GM21737 (cell line): Measurements from ENCODE around the gene ACOT2.

ENCODE experiments used
- ATAC-seq: cut with Tn5 transposase; IDR thresholded peaks from one replicate; pipeline ENCODE4 v1.9.1; 2021; ENCODE audit warnings: mild to moderate bottlenecking, moderate library complexity; ENCODE audit not compliant: unreplicated experiment

The ACOT2 gene

DNA sequence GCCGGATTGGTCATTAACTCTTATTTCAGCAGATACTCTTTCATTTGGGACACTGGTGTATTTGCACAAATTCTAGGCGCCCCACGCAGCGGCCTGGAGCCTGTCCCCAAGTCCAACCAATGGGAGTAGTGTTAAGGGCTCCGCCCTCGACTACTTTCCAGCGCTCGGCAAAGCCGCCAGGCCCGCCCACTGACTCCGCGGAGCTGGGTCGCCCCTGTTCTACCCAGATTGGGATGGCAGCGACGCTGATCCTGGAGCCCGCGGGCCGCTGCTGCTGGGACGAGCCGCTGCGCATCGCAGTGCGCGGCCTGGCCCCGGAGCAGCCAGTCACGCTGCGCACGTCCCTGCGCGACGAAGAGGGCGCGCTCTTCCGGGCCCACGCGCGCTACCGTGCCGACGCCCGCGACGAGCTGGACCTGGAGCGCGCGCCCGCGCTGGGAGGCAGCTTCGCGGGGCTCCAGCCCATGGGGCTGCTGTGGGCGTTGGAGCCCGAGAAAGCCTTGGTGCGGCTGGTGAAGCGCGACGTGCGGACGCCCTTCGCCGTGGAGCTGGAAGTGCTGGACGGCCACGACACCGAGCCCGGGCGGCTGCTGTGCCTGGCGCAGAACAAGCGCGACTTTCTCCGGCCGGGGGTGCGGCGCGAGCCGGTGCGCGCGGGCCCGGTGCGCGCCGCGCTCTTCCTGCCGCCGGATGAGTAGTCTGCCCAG is 43.5 kb downstream of the ACOT2 start, which contains the start of gene ACOT6:
ACOT6 (plus strand) TSS at position 179 of the 707 bp plus-strand sequence; CDS start at position 234, 55 bp downstream.
- peak; percentile 71 for ATAC-seq

DNA sequence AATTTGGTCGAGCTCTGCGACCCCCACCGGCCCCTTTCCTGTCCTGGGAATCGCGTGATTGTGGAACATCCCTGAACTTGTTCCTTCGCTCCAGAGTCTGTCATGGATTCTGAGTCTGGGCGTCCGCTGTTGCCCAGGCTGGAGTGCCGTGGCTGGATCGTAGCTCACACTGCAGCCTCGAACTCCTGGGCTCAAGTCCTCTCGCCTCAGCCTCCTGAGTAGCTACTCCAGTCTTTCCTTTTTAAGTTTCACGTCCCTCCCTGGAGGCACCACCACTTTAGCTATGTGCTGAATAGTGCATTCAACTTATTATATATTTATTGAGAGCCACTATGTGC is 44.0 kb downstream of the ACOT2 start:
- ATAC-seq = no peak

DNA sequence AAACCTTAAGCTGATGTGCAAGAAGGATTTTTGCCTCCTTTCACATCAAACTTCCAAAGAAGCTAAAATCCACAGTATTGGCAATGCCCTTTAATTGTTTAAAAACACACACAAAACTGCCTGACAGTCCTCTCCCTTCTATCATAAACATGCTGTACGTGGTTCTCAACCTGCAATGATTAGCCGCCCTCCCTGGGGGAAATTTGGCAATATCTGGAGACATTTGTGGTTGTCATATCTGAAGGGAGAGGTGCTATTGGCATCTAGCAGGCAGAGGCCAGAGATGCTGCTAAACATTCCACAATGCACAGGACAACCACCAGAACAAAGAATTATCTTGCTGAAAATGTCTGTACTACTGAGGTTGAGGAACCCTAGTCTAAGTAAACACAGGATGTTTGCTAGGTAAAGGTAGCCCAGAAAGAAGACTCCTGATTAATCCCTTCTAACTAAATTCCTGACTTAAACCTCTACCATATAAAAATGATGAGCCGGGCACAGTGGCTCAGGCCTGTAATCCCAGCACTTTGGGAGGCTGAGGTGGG is 44.5 kb downstream of the ACOT2 start:
- ATAC-seq = no peak

DNA sequence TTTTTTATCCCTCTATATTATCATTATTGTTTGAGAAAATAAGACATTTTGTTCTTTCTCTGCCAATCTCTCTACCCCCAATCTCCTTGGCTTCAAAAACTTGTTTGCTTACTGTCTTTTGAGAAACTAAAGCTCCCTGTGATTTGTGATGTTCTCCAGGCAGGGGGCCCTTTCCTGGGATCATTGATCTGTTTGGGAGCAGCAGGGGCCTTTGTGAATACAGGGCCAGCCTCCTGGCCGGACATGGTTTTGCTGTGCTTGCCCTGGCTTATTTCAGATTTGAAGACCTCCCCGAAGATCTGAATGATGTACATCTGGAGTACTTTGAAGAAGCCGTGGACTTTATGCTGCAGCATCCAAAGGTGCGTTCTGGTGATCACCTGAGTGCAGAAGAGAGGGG is 47.8 kb downstream of the ACOT2 start:
- ATAC-seq = no peak

DNA sequence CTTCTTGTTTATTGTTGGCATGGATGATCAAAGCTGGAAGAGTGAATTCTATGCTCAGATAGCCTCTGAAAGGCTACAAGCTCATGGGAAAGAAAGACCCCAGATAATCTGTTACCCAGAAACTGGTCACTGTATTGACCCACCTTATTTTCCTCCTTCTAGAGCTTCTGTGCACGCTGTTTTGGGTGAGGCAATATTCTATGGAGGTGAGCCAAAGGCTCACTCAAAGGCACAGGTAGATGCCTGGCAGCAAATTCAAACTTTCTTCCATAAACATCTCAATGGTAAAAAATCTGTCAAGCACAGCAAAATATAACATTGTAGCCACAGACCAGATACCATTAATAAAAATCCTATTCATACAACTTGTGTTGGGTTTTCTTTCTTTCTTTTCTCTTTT is 50.5 kb downstream of the ACOT2 start:
- no peak for ATAC-seq

DNA sequence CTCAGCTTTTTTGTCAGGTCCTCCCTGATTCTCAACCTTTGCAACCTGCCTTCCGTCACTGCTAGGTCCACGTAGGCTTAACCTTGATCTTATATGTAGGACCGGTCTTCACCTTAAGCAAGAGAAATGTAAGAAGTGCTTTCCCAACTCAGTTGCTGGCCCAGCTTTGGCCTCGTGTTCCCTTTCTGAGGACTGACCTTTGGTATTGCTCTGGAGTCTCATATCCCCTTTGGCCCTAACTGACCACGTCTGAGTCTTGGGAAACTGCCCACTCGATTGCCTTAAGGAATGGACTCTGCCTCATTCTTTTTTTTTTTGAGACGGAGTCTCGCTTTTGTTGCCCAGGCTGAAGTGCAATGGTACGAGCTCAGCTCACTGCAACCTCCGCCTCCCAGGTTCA is 51.3 kb downstream of the ACOT2 start:
- no peak for ATAC-seq

DNA sequence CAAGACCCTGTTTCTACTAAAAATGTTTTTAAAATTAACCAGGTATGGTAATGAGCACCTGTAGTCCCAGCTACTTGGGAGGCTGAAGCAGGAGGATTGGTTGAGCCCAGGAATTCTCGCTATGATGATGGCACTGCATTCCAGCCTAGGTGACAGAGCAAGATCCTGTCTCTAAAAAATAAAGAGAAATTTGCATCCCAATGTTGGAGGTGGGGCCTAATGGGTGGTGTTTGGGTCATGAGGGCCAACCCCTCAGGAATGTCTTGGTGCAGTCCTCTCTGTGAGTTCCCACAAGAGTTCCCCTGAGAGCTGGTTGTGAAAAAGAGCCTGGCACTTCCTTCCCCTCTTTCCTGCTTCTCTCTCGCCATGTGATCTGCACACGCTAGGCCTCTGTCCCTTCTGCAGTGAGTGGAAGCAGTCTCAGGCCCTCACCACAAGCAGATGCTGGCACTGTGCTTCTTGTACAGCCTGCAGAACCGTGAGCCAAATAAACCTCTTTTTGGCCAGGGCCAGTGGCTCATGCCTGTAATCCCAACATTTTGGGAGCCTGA is 54.6 kb downstream of the ACOT2 start:
- ATAC-seq = no peak
